ENCODE results near the gene TBXA2R.

Gene TBXA2R

DNA sequence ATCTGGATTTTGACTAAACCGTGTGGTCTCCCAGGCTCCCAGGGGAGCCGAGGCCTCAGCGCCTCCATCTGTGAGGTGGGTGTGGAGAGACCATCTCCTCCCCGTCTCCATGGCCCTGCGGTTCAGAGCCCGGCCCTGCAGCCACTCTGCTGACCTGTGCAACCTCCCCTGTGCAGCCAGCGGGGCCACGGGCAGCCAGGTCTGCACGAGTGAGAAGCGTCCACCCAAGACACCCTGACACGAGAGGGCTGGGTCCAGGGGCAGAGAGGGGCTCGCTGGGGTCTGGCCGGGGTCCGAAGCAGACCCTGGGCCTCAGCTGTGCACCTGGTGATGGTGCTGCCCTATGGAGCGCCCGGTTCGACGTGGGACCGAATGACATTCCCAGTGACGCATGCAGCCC, 30.3 kb upstream of the TBXA2R start:
- Histone ChIP-seq H3K4me1 (no peaks in the 10 kb centered on the region), H3K36me3 (ENCODE audit: control insufficient read depth, insufficient read depth, low read length) (no peaks in the 10 kb centered on the region), H3K27me3 (ENCODE audit: control insufficient read depth, insufficient read depth, low read length) (no peaks in the 10 kb centered on the region), H3K9me3 (ENCODE audit: control insufficient read depth, low read length) (no peaks in the 10 kb centered on the region), H3K9ac (no peak overlapping the region), H3K79me2 (no peaks in the 10 kb centered on the region), H2AFZ (no peak overlapping the region), H3K4me2 (ENCODE audit: low read length) (no peak overlapping the region), H3K27ac (no peak overlapping the region), H3K4me3 (ENCODE audit: low read depth, low read length) (no peak overlapping the region)
- TF ChIP-seq, protein P1, sequence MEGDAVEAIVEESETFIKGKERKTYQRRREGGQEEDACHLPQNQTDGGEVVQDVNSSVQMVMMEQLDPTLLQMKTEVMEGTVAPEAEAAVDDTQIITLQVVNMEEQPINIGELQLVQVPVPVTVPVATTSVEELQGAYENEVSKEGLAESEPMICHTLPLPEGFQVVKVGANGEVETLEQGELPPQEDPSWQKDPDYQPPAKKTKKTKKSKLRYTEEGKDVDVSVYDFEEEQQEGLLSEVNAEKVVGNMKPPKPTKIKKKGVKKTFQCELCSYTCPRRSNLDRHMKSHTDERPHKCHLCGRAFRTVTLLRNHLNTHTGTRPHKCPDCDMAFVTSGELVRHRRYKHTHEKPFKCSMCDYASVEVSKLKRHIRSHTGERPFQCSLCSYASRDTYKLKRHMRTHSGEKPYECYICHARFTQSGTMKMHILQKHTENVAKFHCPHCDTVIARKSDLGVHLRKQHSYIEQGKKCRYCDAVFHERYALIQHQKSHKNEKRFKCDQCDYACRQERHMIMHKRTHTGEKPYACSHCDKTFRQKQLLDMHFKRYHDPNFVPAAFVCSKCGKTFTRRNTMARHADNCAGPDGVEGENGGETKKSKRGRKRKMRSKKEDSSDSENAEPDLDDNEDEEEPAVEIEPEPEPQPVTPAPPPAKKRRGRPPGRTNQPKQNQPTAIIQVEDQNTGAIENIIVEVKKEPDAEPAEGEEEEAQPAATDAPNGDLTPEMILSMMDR (IDR thresholded peaks at IDR 0.05) = no peak

DNA sequence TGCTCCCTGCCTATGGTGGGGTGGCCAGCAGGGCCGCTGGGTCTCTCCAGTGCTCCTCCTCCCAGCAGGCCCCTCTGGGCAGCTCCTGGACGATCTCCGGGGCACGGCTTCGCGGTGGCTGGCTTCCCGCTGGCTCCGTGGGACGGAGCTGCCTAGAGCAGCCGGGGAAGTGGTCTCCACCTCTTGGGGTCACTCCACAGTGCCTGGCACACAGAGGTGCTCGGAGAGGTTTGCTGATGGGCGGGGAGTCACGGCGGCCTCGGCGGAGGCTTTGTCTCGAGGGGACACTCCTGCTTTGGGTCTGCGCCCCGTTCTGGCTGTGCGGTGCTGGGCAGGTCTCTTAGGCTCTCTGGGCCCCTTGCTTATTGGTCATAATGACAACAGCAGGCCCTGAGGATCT, 29.8 kb upstream of the TBXA2R start:
- no peaks in the 10 kb centered on the region for H3K4me1 ChIP-seq
- no peak overlapping the region for H3K27ac ChIP-seq
- H3K27me3 ChIP-seq (ENCODE audit: control insufficient read depth, insufficient read depth, low read length) = no peaks in the 10 kb centered on the region
- H3K36me3 ChIP-seq (ENCODE audit: control insufficient read depth, insufficient read depth, low read length) = no peaks in the 10 kb centered on the region
- H3K79me2 ChIP-seq = no peaks in the 10 kb centered on the region
- no peak overlapping the region for H3K4me3 ChIP-seq (ENCODE audit: low read depth, low read length)
- no peak overlapping the region for H3K9ac ChIP-seq
- no peak overlapping the region for H3K4me2 ChIP-seq (ENCODE audit: low read length)
- H3K9me3 ChIP-seq (ENCODE audit: control insufficient read depth, low read length) = no peaks in the 10 kb centered on the region
- TF ChIP-seq, protein P1 (IDR thresholded peaks at IDR 0.05) = no peak
- H2AFZ ChIP-seq = no peak overlapping the region

DNA sequence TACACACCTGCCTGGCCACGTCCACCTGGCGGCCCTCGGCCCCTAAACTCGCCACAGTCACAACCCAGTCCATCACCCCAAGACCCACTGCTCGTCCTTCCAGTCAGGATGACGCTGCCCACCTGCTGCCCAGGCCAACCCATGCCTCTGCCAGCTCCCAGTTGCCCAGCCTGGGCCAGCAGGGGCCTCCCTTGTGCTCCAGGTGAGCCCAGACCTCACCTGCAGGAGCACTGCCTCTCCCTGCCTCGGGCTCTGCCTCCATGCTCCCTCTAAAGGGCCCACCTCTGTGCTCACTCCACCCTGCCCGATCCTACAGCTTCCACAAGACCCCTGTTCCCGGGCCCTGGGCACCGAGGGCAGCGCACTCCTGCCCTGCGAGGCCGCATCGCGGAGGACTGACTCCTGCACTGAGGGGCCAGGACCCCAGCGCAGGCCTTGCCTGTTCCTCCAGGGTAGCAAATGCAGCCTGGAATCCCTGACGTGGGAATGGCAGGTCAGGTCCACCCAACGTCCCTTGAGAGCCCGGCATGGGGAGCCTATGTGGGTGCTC, 27.9 kb upstream of the TBXA2R start:
- Histone ChIP-seq H3K9me3 (ENCODE audit: control insufficient read depth, low read length) (no peaks in the 10 kb centered on the region), H3K9ac (no peak overlapping the region), H2AFZ (no peak overlapping the region), H3K4me1 (no peaks in the 10 kb centered on the region), H3K79me2 (no peaks in the 10 kb centered on the region), H3K4me2 (ENCODE audit: low read length) (no peak overlapping the region), H3K4me3 (ENCODE audit: low read depth, low read length) (no peak overlapping the region), H3K27ac (no peak overlapping the region), H3K27me3 (ENCODE audit: control insufficient read depth, insufficient read depth, low read length) (no peaks in the 10 kb centered on the region), H3K36me3 (ENCODE audit: control insufficient read depth, insufficient read depth, low read length) (no peaks in the 10 kb centered on the region)
- TF ChIP-seq, protein P1 (IDR thresholded peaks at IDR 0.05) = no peak

DNA sequence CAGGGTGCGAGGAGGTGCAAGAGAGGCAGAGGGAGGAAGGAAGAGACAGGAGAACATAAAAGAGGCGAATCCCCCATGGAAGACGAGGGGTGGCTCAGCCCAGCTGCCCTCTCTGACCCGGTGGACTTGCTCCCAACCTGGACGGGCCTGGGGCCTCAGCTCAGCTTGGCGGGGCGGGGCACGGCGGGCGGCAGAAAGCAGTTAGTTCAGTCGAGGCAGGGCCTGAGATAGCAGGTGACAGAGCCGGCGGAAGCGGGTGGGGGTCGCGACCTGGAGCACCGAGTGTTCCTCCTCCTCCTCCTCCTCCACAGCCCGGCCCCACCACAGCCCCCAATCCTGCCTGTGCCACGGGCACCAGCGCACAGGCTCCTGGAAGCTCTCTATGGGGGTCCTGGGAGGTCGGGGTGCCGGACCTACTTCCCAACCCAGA, 26.9 kb upstream of the TBXA2R start:
- no peaks in the 10 kb centered on the region for H3K27me3 ChIP-seq (ENCODE audit: control insufficient read depth, insufficient read depth, low read length)
- no peaks in the 10 kb centered on the region for H3K9me3 ChIP-seq (ENCODE audit: control insufficient read depth, low read length)
- H3K36me3 ChIP-seq (ENCODE audit: control insufficient read depth, insufficient read depth, low read length) = no peaks in the 10 kb centered on the region
- no peaks in the 10 kb centered on the region for H3K4me1 ChIP-seq
- no peaks in the 10 kb centered on the region for H3K79me2 ChIP-seq
- H3K4me2 ChIP-seq (ENCODE audit: low read length) = no peak overlapping the region
- H3K9ac ChIP-seq = no peak overlapping the region
- no peak overlapping the region for H3K4me3 ChIP-seq (ENCODE audit: low read depth, low read length)
- no peak overlapping the region for H3K27ac ChIP-seq
- TF ChIP-seq, protein P1 (IDR thresholded peaks at IDR 0.05) = no peak
- no peak overlapping the region for H2AFZ ChIP-seq

All from parathyroid adenoma (tissue), 2 donors.